HepG2 (cell line): Measurements from ENCODE around the gene CCL2. TPM values are rescaled to one million over a fixed set of nuclear protein-coding genes. Genes with fewer than 3 reads are reported as not detected.

Source experiments
- ATAC-seq: fragments of 200-7000 bp; cut with Tn5 transposase; 3 replicates; pipeline ENCODE4 v1.9.1; 2020; ENCODE audit warnings: mild to moderate bottlenecking, moderate library complexity
- BruUV-seq: library from RNA; stranded (reverse); fragments of 400-500 nt; replicated peaks from 2 replicates; lab custom pipeline; 2021; lab: Mats Ljungman, UMichigan
- CTCF ChIA-PET: fragments of 300-600 bp; formaldehyde crosslinking; extraction: SDS; loops from one replicate; lab custom pipeline; 2021; ENCODE audit warnings: low total read pairs, inconsistent platforms, low intra/inter-chr PET ratio; lab: Yijun Ruan, JAX
- POLR2A ChIA-PET: fragments of 350-600 bp; sonication (Branson Sonifier 250); formaldehyde crosslinking; loops from one replicate; lab custom pipeline; 2020; ENCODE audit warnings: antibody characterized with exemption, inconsistent platforms; lab: Yijun Ruan, JAX
- DNase-seq: peaks from one replicate; pipeline ENCODE4 v3.0.0-alpha.2; 2015; ENCODE audit warnings: low spot score
- FAIRE-seq: peaks from 3 replicates; lab custom pipeline; 2011; peaks lifted over from hg19 to GRCh38; lab: Jason Lieb, UNC
- H2AFZ ChIP-seq: one replicate; pipeline ENCODE4 v1.6.1; 2011; ENCODE audit warnings: low read length, inconsistent platforms
- H3K27ac ChIP-seq: fragments of 300-600 bp; 3 replicates; pipeline ENCODE4 v1.8.0; 2011; ENCODE audit warnings: mixed run types, mild to moderate bottlenecking, mixed read lengths, low read length, inconsistent platforms; ENCODE audit not compliant: insufficient read depth; ENCODE audit errors: extremely low read length
- H3K27me3 ChIP-seq, 2 experiments: fragments of 200-600 bp in 1 of 2; 2 replicates in 1 of 2; 3 replicates in 1 of 2; pipeline versions ENCODE4 v1.6.0 to v1.8.0; 2011; ENCODE audit warnings: low read length in 2 of 2, mild to moderate bottlenecking in 2 of 2, moderate library complexity in 2 of 2, inconsistent platforms in 1 of 2; ENCODE audit not compliant: insufficient read depth in 2 of 2, control insufficient read depth in 1 of 2
- H3K36me3 ChIP-seq, 2 experiments: fragments of 200-600 bp in 1 of 2; replicated peaks in 1 of 2; 2 replicates in 1 of 2; 3 replicates in 1 of 2; pipeline versions ENCODE4 v1.5.1 to v1.8.0; 2011; ENCODE audit warnings: low read length in 2 of 2, inconsistent platforms in 1 of 2; ENCODE audit not compliant: insufficient read depth in 2 of 2, control insufficient read depth in 1 of 2
- H3K4me1 ChIP-seq: 2 replicates; pipeline ENCODE4 v1.5.1; 2012; ENCODE audit warnings: low read length, inconsistent platforms; ENCODE audit not compliant: insufficient read depth
- H3K4me2 ChIP-seq: 2 replicates; pipeline ENCODE4 v1.6.0; 2011; ENCODE audit warnings: low read depth, low read length, inconsistent platforms
- H3K4me3 ChIP-seq, 3 experiments: fragments of 200-600 bp in 1 of 3; sonication (generic), shearing (Covaris generic) in 1 of 3; replicated peaks in 1 of 3; 2 replicates each; pipeline ENCODE4 v1.5.1; 2011 to 2016; ENCODE audit warnings: low read length in 3 of 3, inconsistent platforms in 2 of 3, low read depth in 2 of 3, mild to moderate bottlenecking in 2 of 3, control low read depth in 1 of 3, mixed read lengths in 1 of 3; ENCODE audit not compliant: insufficient read depth in 1 of 3
- H3K79me2 ChIP-seq: one replicate; pipeline ENCODE4 v1.6.1; 2011; ENCODE audit warnings: low read length, inconsistent platforms; ENCODE audit not compliant: insufficient read depth
- H3K9ac ChIP-seq: 2 replicates; pipeline ENCODE4 v1.6.0; 2011; ENCODE audit warnings: mild to moderate bottlenecking, low read depth, low read length, inconsistent platforms; ENCODE audit not compliant: insufficient read depth
- H3K9me3 ChIP-seq: 2 replicates; pipeline ENCODE4 v1.5.1; 2012; ENCODE audit warnings: mild to moderate bottlenecking, low read length
- H4K20me1 ChIP-seq: 2 replicates; pipeline ENCODE4 v1.6.0; 2011; ENCODE audit warnings: inconsistent platforms, mild to moderate bottlenecking, low read length, moderate library complexity; ENCODE audit not compliant: insufficient read depth
- SIN3A ChIP-seq: IDR thresholded peaks from 2 replicates; pipeline ENCODE4 v1.6.1; 2011; ENCODE audit warnings: low read depth, mild to moderate bottlenecking, control low read depth, low read length, borderline replicate concordance
- STAG1 ChIP-seq: sonication (generic); formaldehyde crosslinking; IDR thresholded peaks from 2 replicates; pipeline ENCODE4 v1.4.0; 2020; ENCODE audit warnings: missing genetic modification reagents
- WGBS: methylation state at CpG from one replicate; pipeline ENCODE4 v1.1.6; 2017; ENCODE audit warnings: low lambda C conversion rate; 5-methylcytosine and 5-hydroxymethylcytosine counted together
- in situ Hi-C: cut with HindIII; loops from 2 replicates; pipeline ENCODE4 v1.10.0; 2017; ENCODE audit warnings: low pct_unique_long_range_greater_than_20kb; ENCODE audit not compliant: extremely low pct_ligation_motif_present
- intact Hi-C: fragments of 100-400 bp; cut with micrococcal nuclease; formaldehyde crosslinking; loops from one replicate; pipeline ENCODE4 v1.10.0; 2022; ENCODE audit not compliant: unreplicated experiment
- polyA plus RNA-seq, 8 experiments: library from polyadenylated mRNA; depleted of rRNA in 3 of 8; stranded (reverse) in 7 of 8; unstranded in 1 of 8; fragments of >200 nt; fragmentation: Illumina TruSeq in 4 of 8; extraction: Trizol in 4 of 8; gene quantifications; 2 replicates each; pipeline versions ENCODE4 v1.2.1 to v1.2.3, GENCODE V29; 2011 to 2016; ENCODE audit warnings: low read depth in 4 of 8, missing spikeins in 1 of 8, mixed read lengths in 1 of 8; ENCODE audit not compliant: insufficient read depth in 1 of 8
- total RNA-seq, 5 experiments: library from RNA; depleted of rRNA; stranded (reverse); fragments of >200 nt; fragmentation: Illumina TruSeq; extraction: Trizol; gene quantifications; 2 replicates each; pipeline ENCODE4 v1.2.3, GENCODE V29; 2016; ENCODE audit warnings: low read depth in 1 of 5
- TF ChIP-seq, protein P1 (sequence below): sonication (generic); formaldehyde crosslinking; IDR thresholded peaks from 2 replicates; pipeline ENCODE4 v1.5.0; 2020; ENCODE audit warnings: mild to moderate bottlenecking, missing genetic modification reagents, moderate library complexity

The CCL2 gene
- total and polyA plus RNA-seq, 2 of the 13 experiments (the other 11 are each of a cell fraction or from before 2014, with no cell fraction given) = not detected

DNA sequence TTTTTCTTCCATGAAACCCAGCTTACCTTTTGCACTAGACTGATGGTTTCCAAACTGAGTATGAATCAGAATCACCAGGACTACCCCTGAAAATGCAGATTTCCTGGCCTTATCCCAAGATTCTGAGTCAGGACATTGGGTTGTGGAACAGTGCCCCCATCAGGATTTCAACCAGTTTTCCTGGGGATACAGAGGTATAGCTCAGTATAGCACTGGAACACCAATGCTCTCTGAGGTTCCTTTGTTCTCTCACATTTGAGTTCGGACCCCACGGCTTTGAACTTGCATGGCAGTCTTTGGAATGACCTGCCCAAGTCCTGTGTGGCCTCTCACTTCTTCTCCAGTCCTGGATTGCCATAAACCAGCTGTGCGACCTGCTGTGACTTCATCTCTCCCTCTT is 51.4 kb downstream of the CCL2 start:
- CTCF ChIA-PET = interaction anchor here (1.1 kb wide), 1 partner anchor 107 kb away, joined by 4 read pairs; no protein-coding TSS in a partner anchor
- no peak for DNase-seq
- H3K4me1 ChIP-seq = no peaks in the 10 kb centered on the region

More for the DNA sequence above, 51.4 kb downstream of the CCL2 start:
- BruUV-seq = no TSS peak
- no peak overlapping the region for H2AFZ ChIP-seq
- no peaks in the 10 kb centered on the region for H3K9me3 ChIP-seq
- H3K27ac ChIP-seq = no peak overlapping the region
- in situ Hi-C loops (no loop called here), intact Hi-C loops (no loop called here)
- no peak for ATAC-seq
- no peaks in the 10 kb centered on the region for H4K20me1 ChIP-seq
- POLR2A ChIA-PET = no interaction called here
- H3K4me2 ChIP-seq = no peak overlapping the region
- H3K9ac ChIP-seq = no peak overlapping the region
- H3K27me3 ChIP-seq = no peaks in the 10 kb centered on the region
- no peak overlapping the region for H3K4me3 ChIP-seq
- no peaks in the 10 kb centered on the region for H3K79me2 ChIP-seq
- no peaks in the 10 kb centered on the region for H3K36me3 ChIP-seq
- 55% methylated on average over 1 of the region's 3 CpGs for WGBS
- 0 out of 2 replicates have a peak, but pooled peaks have one; percentile 7 for TF ChIP-seq STAG1 (CRISPR knock-in tag)
- TF ChIP-seq, protein P1, sequence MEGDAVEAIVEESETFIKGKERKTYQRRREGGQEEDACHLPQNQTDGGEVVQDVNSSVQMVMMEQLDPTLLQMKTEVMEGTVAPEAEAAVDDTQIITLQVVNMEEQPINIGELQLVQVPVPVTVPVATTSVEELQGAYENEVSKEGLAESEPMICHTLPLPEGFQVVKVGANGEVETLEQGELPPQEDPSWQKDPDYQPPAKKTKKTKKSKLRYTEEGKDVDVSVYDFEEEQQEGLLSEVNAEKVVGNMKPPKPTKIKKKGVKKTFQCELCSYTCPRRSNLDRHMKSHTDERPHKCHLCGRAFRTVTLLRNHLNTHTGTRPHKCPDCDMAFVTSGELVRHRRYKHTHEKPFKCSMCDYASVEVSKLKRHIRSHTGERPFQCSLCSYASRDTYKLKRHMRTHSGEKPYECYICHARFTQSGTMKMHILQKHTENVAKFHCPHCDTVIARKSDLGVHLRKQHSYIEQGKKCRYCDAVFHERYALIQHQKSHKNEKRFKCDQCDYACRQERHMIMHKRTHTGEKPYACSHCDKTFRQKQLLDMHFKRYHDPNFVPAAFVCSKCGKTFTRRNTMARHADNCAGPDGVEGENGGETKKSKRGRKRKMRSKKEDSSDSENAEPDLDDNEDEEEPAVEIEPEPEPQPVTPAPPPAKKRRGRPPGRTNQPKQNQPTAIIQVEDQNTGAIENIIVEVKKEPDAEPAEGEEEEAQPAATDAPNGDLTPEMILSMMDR (CRISPR knock-in tag) = peak; percentile 38
- no peak for TF ChIP-seq SIN3A
- TF ChIP-seq, all 625 proteins: peak for 2
- FAIRE-seq = no peak

Other genes starting within 250 kb of the CCL2 start
- gene CCL7, start 14.9 kb downstream of the CCL2 start, total RNA-seq (2016; rRNA removed; fragmentation: Illumina TruSeq; extraction: Trizol) = not detected in 2 replicates
- not detected in 2 replicates for gene CCL7, start 14.9 kb downstream of the CCL2 start, polyA plus RNA-seq (2011; rRNA removed)
- not detected in 2 replicates for gene CCL11, start 30.5 kb downstream of the CCL2 start, total RNA-seq (2016; rRNA removed; fragmentation: Illumina TruSeq; extraction: Trizol)
- not detected in 2 replicates for gene CCL11, start 30.5 kb downstream of the CCL2 start, polyA plus RNA-seq (2011; rRNA removed)
- gene CCL8, start 64.2 kb downstream of the CCL2 start, total RNA-seq (2016; rRNA removed; fragmentation: Illumina TruSeq; extraction: Trizol) = not detected in 2 replicates
- not detected in 2 replicates for gene CCL8, start 64.2 kb downstream of the CCL2 start, polyA plus RNA-seq (2011; rRNA removed)
- gene CCL13, start 101.2 kb downstream of the CCL2 start, total RNA-seq (2016; rRNA removed; fragmentation: Illumina TruSeq; extraction: Trizol) = not detected in 2 replicates
- not detected in 2 replicates for gene CCL13, start 101.2 kb downstream of the CCL2 start, polyA plus RNA-seq (2011; rRNA removed)
- not detected in 2 replicates for gene CCL1, start 107.9 kb downstream of the CCL2 start, total RNA-seq (2016; rRNA removed; fragmentation: Illumina TruSeq; extraction: Trizol)
- gene CCL1, start 107.9 kb downstream of the CCL2 start, polyA plus RNA-seq (2011; rRNA removed) = not detected in 2 replicates